Activated CD4-positive, CD25-positive, alpha-beta regulatory T cell treated with anti-CD3 and anti-CD28 coated beads, Interleukin-2, amount 50 U/mL, for 16 hours (primary cell): ENCODE measurements around the gene MYO16.
A peak's percentile ranks its signal among the peaks of the same experiment; 100 is the strongest.

ENCODE experiments used
- DNase-seq: peaks from one replicate; pipeline ENCODE4 v3.0.0-alpha.2; 2020; ENCODE audit warnings: low read depth, low spot score

The MYO16 gene

GRCh38 chr13:108929532-108930206 lies 300.3 kb downstream of the MYO16 start:
- DNase-seq, result no peak

DNA sequence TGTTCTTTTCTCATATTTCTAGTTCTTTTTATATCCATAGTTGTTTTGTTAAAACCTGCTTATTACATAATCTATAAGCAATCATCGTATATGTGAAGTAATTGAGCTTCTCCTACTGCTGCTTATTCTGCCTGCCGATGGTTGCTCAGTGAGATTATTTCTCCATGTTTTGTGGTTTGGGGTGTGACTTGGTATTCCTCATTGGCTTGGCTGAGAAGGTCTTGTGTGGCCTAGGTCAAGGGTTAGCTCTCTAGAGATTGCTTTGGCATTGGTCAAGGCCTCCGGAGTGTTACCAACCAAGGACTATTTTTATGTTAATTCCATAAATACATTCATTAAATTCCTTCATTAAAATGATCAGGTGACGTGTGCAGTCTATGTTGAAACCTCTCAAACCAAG lies 302.8 kb downstream of the MYO16 start:
- DNase-seq, result no peak

- DNase-seq, result no peak
Measured at GRCh38 chr13:108933061-108933460, 303.6 kb downstream of the MYO16 start.

GRCh38 chr13:108938155-108938554 lies 308.7 kb downstream of the MYO16 start:
- no peak for DNase-seq

DNA sequence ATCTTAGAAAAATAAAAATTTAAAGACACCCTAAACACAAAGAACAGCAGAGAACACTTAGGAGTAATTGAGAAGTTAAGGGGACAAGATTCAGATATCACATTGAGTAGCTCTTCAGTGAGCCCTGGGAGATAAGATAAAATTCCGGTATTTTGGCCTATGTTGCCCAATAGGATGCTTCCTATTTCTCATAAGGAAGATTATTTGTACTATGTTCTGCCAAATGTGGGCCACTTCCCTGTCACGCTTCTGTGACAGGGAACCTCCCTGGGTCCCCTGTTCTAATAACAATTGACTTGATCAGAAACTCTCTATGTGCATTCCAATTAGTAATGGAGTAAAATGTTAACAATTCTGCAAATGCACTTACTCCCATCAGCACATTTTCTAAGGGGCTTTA lies 310.7 kb downstream of the MYO16 start:
- no peak for DNase-seq

GRCh38 chr13:108943842-108944241 lies 314.4 kb downstream of the MYO16 start:
- DNase-seq, result no peak

GRCh38 chr13:108944760-108945159 lies 315.3 kb downstream of the MYO16 start:
- DNase-seq, result no peak

DNA sequence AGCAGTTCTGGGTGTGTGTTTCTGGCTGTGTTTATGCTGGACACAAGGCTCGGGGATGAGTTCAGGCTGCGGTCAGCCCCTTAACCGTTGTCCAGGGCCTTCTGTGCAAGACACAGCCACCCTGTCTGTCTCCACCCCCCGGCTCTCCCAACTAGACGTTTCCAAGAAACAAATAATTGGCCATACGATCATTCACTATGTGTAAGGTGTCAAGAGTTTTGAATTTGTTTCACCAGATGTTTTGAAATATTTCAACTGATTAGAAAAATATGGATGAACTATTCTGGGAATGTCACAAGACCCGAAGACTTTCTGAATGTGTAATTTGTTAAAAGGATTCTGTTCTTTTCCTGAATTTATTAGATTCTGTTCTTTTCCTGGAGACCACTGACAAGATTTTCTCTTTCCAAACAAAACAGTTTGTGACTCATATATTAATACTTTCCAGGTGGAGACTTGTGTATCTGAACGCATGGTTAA lies 318.2 kb downstream of the MYO16 start:
- no peak for DNase-seq

- no peak for DNase-seq
Measured at GRCh38 chr13:108948251-108948671, 318.9 kb downstream of the MYO16 start.

- no peak for DNase-seq
Measured at GRCh38 chr13:108950333-108951010, 321.1 kb downstream of the MYO16 start.

GRCh38 chr13:108955741-108956140 lies 326.3 kb downstream of the MYO16 start:
- no peak for DNase-seq

DNA sequence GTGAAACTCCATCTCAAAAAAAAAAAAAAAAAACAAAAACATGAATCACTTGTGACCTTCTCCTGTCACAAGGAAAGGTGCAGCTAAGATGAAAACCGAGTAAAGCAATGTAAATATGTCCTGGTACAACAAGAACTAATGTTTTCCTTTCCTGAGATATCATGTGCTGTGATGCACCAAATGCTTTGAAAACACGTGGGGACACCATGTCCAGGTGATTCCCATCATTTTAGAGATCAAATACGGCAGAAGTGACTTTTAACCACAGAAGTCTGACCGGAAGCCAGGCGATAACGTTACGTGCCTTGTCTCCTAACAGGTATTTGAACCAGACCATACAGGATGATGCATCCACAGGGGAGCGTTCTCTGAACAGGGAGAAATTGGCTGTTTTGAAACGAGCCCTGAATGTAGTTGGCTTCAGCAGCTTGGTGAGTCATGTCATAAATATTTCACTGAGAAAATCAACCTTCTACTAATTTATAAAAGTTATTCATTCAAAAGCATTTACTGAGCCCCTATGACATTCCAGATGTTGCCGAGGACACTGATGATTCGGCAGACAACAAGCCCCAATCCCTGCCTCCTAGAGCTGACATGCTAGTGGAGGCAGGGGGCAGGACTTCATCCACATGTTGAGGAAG lies 328.1 kb downstream of the MYO16 start:
- no peak for DNase-seq

- DNase-seq, result no peak
Measured at GRCh38 chr13:108958013-108958376, 328.6 kb downstream of the MYO16 start.

- DNase-seq, result no peak
Measured at GRCh38 chr13:108959234-108959633, 329.8 kb downstream of the MYO16 start.

GRCh38 chr13:108960006-108960405 lies 330.6 kb downstream of the MYO16 start:
- DNase-seq, result no peak

GRCh38 chr13:108961542-108962125 lies 332.2 kb downstream of the MYO16 start:
- DNase-seq, result peak; percentile 13

- no peak for DNase-seq
Measured at GRCh38 chr13:108962654-108963053, 333.2 kb downstream of the MYO16 start.

GRCh38 chr13:108963276-108963810 lies 333.9 kb downstream of the MYO16 start:
- DNase-seq, result no peak

- DNase-seq, result no peak
Measured at GRCh38 chr13:108963846-108964600, 334.6 kb downstream of the MYO16 start.

DNA sequence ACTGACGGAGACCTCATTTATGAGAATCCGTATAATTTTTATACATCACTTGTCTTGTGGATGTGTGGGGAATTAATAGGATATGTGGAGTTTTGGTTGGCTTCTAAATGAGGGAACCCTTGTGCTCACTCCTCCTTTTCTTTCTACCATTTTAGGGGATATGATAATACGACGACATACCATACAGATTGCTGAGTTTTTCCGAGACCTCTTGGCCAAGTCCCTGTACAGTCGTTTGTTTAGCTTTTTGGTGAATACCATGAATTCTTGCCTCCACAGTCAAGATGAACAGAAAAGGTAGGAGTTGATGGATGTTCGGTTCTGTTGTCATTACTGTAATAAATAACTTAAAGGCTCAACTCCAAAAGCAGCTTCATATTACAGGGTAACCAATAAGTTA lies 335.2 kb downstream of the MYO16 start:
- DNase-seq, result no peak

DNA sequence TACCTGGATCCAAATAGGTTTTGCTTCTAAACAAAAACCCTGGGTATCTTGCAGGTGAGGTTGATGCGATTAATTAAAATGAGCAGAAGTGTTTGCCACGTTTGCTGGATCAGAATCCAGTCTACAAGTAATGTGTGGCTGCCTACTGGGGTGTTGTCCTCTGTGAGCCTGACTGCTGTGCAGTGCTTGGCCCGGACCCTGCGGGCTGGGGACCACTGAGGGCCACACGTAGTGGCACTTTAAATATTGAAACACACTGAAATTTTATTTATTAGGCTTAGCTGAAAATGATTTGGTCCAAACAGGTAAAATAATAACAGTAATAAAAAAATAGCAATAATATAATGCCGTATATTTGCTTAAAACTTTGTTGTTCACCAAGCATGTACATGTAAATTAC lies 338.0 kb downstream of the MYO16 start:
- no peak for DNase-seq
